ENCODE results near the gene PROX1. TPM values are rescaled to one million over a fixed set of nuclear protein-coding genes. Genes with fewer than 3 reads are reported as not detected.

PROX1 gene
- total and polyA plus RNA-seq, 2 of the 8 experiments (the other 6 are each of a cell fraction or from before 2014, with no cell fraction given) = 0.30 to 2.0 TPM

GRCh38 chr1:214028095-214028494 is 40.3 kb downstream of the PROX1 start (continued):
- no peak for TF ChIP-seq CHD7 (IDR thresholded peaks at IDR 0.05; ENCODE audit: insufficient replicate concordance, low read length)
- no peak for TF ChIP-seq POLR2A (IDR thresholded peaks at IDR 0.05; ENCODE audit: control extremely low read depth in 1 of 2, low read depth in 2 of 2, low read length in 2 of 2)
- no peak for TF ChIP-seq TCF12 (IDR thresholded peaks at IDR 0.05; ENCODE audit: low read depth, low read length)
- TF ChIP-seq HDAC6 (IDR thresholded peaks at IDR 0.05; ENCODE audit: low read depth, low read length) = no peak
- TF ChIP-seq EP300 (IDR thresholded peaks at IDR 0.05; ENCODE audit: borderline replicate concordance in 1 of 2, low read depth in 2 of 2, low read length in 2 of 2) = no peak
- no peak for TF ChIP-seq CEBPB (IDR thresholded peaks at IDR 0.05; ENCODE audit: low read depth, low read length)
- no peak for TF ChIP-seq GTF2F1 (IDR thresholded peaks at IDR 0.05; ENCODE audit: borderline replicate concordance, low read depth, low read length)
- TF ChIP-seq SP2 (IDR thresholded peaks at IDR 0.05; ENCODE audit: low read length) = no peak
- no peak for TF ChIP-seq SIN3A (conservative IDR thresholded peaks at IDR 0.05 in 1 of 2, IDR thresholded peaks at IDR 0.05 in 1 of 2; ENCODE audit: low read depth in 1 of 2, low read length in 2 of 2)
- TF ChIP-seq SUZ12 (IDR thresholded peaks at IDR 0.05; ENCODE audit: low read length) = no peak
- TF ChIP-seq JUN (IDR thresholded peaks at IDR 0.05; ENCODE audit: low read depth, low read length) = no peak
- no peak for TF ChIP-seq POLR2AphosphoS5 (IDR thresholded peaks at IDR 0.05; ENCODE audit: low read depth, low read length)
- TF ChIP-seq POU5F1 (IDR thresholded peaks at IDR 0.05; ENCODE audit: low read depth, low read length) = no peak
